IMR-90 (cell line): ENCODE measurements around the gene CLEC17A. TPM values are rescaled to one million over a fixed set of nuclear protein-coding genes. Genes with fewer than 3 reads are reported as not detected.
A peak's percentile ranks its signal among the peaks of the same experiment; 100 is the strongest.

Experiments
- ATAC-seq: fragments of 200-7000 bp; cut with Tn5 transposase; 2 replicates; pipeline ENCODE4 v1.9.1; 2020; ENCODE audit warnings: low read depth, mild to moderate bottlenecking, moderate library complexity
- BruUV-seq: library from RNA; stranded (reverse); fragments of 400-500 nt; replicated peaks from 2 replicates; lab custom pipeline; 2021; lab: Mats Ljungman, UMichigan
- CTCF ChIA-PET: fragments of 300-600 bp; formaldehyde crosslinking; extraction: SDS; loops from one replicate; lab custom pipeline; 2021; ENCODE audit warnings: antibody characterized with exemption; lab: Yijun Ruan, JAX
- POLR2A ChIA-PET: fragments of 300-600 bp; sonication (Branson Sonifier 250); formaldehyde crosslinking; loops from one replicate; lab custom pipeline; 2022; ENCODE audit warnings: antibody characterized with exemption; ENCODE audit not compliant: unreplicated experiment; lab: Charles Lee
- DNase-seq: peaks from one replicate; pipeline ENCODE4 v3.0.0; 2013
- H2AFZ ChIP-seq: replicated peaks from 2 replicates; pipeline ENCODE3; 2013; ENCODE audit warnings: low read length, mild to moderate bottlenecking; ENCODE audit not compliant: poor library complexity
- H2AK5ac ChIP-seq: 2 replicates; pipeline ENCODE4 v1.6.1; 2013; ENCODE audit warnings: low read depth, low read length, inconsistent platforms
- H2AK9ac ChIP-seq: replicated peaks from 2 replicates; pipeline ENCODE3; 2013; ENCODE audit warnings: mild to moderate bottlenecking, low read depth, low read length, moderate library complexity; ENCODE audit not compliant: poor library complexity
- H2BK120ac ChIP-seq: 2 replicates; pipeline ENCODE4 v1.6.1; 2013; ENCODE audit warnings: low read depth, low read length, inconsistent platforms
- H2BK15ac ChIP-seq: 3 replicates; pipeline ENCODE4 v1.6.1; 2013; ENCODE audit warnings: low read depth, low read length, inconsistent platforms
- H2BK20ac ChIP-seq: 2 replicates; pipeline ENCODE4 v1.6.1; 2013; ENCODE audit warnings: low read depth, mild to moderate bottlenecking, inconsistent platforms, low read length, moderate library complexity
- H2BK5ac ChIP-seq: 2 replicates; pipeline ENCODE4 v1.6.1; 2013; ENCODE audit warnings: mild to moderate bottlenecking, low read depth, low read length, inconsistent platforms; ENCODE audit not compliant: poor library complexity, severe bottlenecking
- H3K14ac ChIP-seq: replicated peaks from 2 replicates; pipeline ENCODE4 v1.6.1; 2013; ENCODE audit warnings: low read depth, low read length, inconsistent platforms
- H3K18ac ChIP-seq: 2 replicates; pipeline ENCODE4 v1.6.1; 2013; ENCODE audit warnings: low read depth, low read length, control low read depth
- H3K23ac ChIP-seq: 2 replicates; pipeline ENCODE4 v1.6.1; 2013; ENCODE audit warnings: low read depth, low read length, inconsistent platforms
- H3K27ac ChIP-seq: 2 replicates; pipeline ENCODE4 v1.5.1; 2013; ENCODE audit warnings: mild to moderate bottlenecking, control low read depth, low read length; ENCODE audit not compliant: insufficient read depth
- H3K27me3 ChIP-seq: 2 replicates; pipeline ENCODE4 v1.6.1; 2013; ENCODE audit warnings: low read length; ENCODE audit not compliant: control insufficient read depth, insufficient read depth
- H3K36me3 ChIP-seq: 2 replicates; pipeline ENCODE4 v1.6.1; 2013; ENCODE audit warnings: low read length, mixed read lengths; ENCODE audit not compliant: control insufficient read depth, insufficient read depth
- H3K4ac ChIP-seq: 2 replicates; pipeline ENCODE4 v1.6.1; 2013; ENCODE audit warnings: low read depth, low read length, inconsistent platforms
- H3K4me1 ChIP-seq: 2 replicates; pipeline ENCODE4 v1.6.1; 2013; ENCODE audit warnings: low read length, mixed read lengths; ENCODE audit not compliant: control insufficient read depth, insufficient read depth
- H3K4me2 ChIP-seq: 2 replicates; pipeline ENCODE4 v1.6.1; 2013; ENCODE audit warnings: low read depth, mild to moderate bottlenecking, control low read depth, low read length, moderate library complexity
- H3K4me3 ChIP-seq: 2 replicates; pipeline ENCODE4 v1.5.1; 2013; ENCODE audit warnings: low read depth, mild to moderate bottlenecking, control low read depth, low read length, moderate library complexity; ENCODE audit not compliant: insufficient read depth
- H3K56ac ChIP-seq: 2 replicates; pipeline ENCODE4 v1.6.1; 2013; ENCODE audit warnings: low read length, inconsistent platforms; ENCODE audit not compliant: insufficient read depth; ENCODE audit errors: extremely low read depth
- H3K79me1 ChIP-seq, 2 experiments: 2 replicates each; pipeline ENCODE4 v1.6.1; 2013; ENCODE audit warnings: low read length in 2 of 2, inconsistent platforms in 1 of 2, low read depth in 1 of 2
- H3K9ac ChIP-seq: 2 replicates; pipeline ENCODE4 v1.6.1; 2013; ENCODE audit warnings: low read depth, low read length, control low read depth
- H3K9me1 ChIP-seq: 2 replicates; pipeline ENCODE4 v1.6.1; 2013; ENCODE audit warnings: low read length, inconsistent platforms; ENCODE audit not compliant: insufficient read depth
- H3K9me3 ChIP-seq: 2 replicates; pipeline ENCODE4 v1.6.1; 2013; ENCODE audit warnings: low read length; ENCODE audit not compliant: control insufficient read depth, insufficient read depth
- H4K20me1 ChIP-seq: 2 replicates; pipeline ENCODE4 v1.6.1; 2013; ENCODE audit warnings: low read length, inconsistent platforms; ENCODE audit not compliant: insufficient read depth
- H4K5ac ChIP-seq: 2 replicates; pipeline ENCODE4 v1.6.1; 2013; ENCODE audit warnings: mild to moderate bottlenecking, low read depth, low read length, control low read depth
- H4K8ac ChIP-seq, 2 experiments: 2 replicates each; pipeline ENCODE4 v1.6.1; 2013; ENCODE audit warnings: low read depth in 2 of 2, low read length in 2 of 2, control low read depth in 1 of 2, inconsistent platforms in 1 of 2
- H4K91ac ChIP-seq: 2 replicates; pipeline ENCODE4 v1.6.1; 2013; ENCODE audit warnings: low read depth, low read length, inconsistent platforms; ENCODE audit not compliant: insufficient read depth
- CEBPB ChIP-seq: IDR thresholded peaks from 2 replicates; pipeline ENCODE4 v1.6.1; 2012; ENCODE audit warnings: low read depth, low read length, improper control_type of control experiment
- MXI1 ChIP-seq: IDR thresholded peaks from 2 replicates; pipeline ENCODE4 v1.6.1; 2012; ENCODE audit warnings: low read depth, mild to moderate bottlenecking, low read length, moderate library complexity, borderline replicate concordance
- RCOR1 ChIP-seq: IDR thresholded peaks from 2 replicates; pipeline ENCODE4 v1.6.1; 2012; ENCODE audit warnings: mild to moderate bottlenecking, low read length, improper control_type of control experiment; ENCODE audit not compliant: insufficient replicate concordance
- WGBS, 2 experiments: methylation state at CpG; one replicate each; pipeline versions ENCODE4 v1.1.5 to v1.1.7; 2013; ENCODE audit warnings: missing lambda C conversion rate in 2 of 2; ENCODE audit not compliant: insufficient read length in 1 of 2; ENCODE audit errors: extremely low coverage in 2 of 2; 5-methylcytosine and 5-hydroxymethylcytosine counted together
- dilution Hi-C: fragments of 300-500 bp; cut with HindIII; formaldehyde crosslinking; loops from one replicate; pipeline ENCODE4 v1.14.3; 2018; ENCODE audit warnings: low sequenced_read_pairs; ENCODE audit not compliant: unreplicated experiment
- in situ Hi-C: fragments of 300-500 bp; cut with MboI; formaldehyde crosslinking; loops from 3 replicates; pipeline ENCODE4 v1.14.3; 2019; ENCODE audit warnings: low sequenced_read_pairs, inconsistent platforms, mixed read lengths
- intact Hi-C: fragments of 100-400 bp; cut with micrococcal nuclease; formaldehyde crosslinking; loops from 2 replicates; pipeline ENCODE4 v1.10.0; 2022
- polyA plus RNA-seq, 3 experiments: library from polyadenylated mRNA; depleted of rRNA; stranded (reverse); fragments of >200 nt; gene quantifications; 2 replicates each; pipeline ENCODE4 v1.2.3, GENCODE V29; 2012; ENCODE audit warnings: low replicate concordance in 1 of 3
- total RNA-seq: library from RNA; depleted of rRNA; stranded (reverse); fragments of >200 nt; gene quantifications from 2 replicates; pipeline ENCODE4 v1.2.3, GENCODE V29; 2012
- TF ChIP-seq, protein P1 (sequence below): conservative IDR thresholded peaks from 2 replicates; pipeline ENCODE4 v1.5.1; 2012; ENCODE audit warnings: mild to moderate bottlenecking, low read depth, low read length, improper control_type of control experiment

CLEC17A gene
- total and polyA plus RNA-seq, 2 of the 4 experiments (the other 2 are of a cell fraction), result 0.05 TPM; not detected in 1

DNA sequence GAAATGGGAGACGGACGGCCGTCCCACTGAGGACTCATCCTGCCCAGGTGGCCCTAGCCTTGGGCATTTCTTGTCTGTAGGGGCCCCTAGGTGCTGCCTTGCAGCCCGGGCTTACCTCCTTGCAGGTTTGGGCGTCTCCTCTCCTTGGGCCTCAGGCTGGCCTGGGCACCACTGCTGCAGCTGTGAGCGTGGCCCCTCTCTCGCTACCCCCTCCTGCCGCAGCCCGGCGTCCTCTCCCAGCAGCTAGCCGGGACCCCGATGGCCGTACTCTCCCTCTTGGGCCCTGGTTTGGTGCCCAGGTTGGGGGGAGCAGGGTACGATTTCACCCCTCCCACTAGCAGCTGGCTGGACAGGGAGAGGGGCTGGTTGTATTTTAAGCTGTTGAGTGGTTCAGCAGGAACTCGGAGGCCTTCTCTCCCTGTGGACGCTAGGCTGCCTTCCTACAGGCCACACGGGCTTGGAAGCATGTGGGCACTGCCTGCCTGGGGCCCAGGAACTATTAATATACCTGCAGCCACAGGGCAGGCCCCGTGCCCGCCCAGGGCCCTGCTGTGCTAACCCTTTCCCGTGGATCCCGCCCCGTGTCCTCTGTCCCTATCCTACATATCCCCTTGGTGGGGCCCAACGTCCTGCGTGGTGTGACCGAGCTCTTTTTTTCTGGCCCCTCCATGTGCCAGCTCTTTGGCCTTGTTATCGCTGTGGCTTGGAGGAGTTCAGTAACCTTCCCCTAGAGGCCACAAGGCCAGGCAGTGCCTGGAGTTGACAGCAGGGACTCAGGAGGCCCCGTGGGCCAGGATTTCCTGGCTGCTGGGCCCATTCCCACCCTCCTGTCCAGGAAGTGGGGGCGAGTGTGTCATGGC, 22.7 kb upstream of the CLEC17A start:
- dilution Hi-C loops, result no loop called here
- Histone ChIP-seq H4K91ac (no peak overlapping the region), H3K56ac (no peak overlapping the region), H3K14ac (no peak overlapping the region), H3K9me3 (no peaks in the 10 kb centered on the region), H2AFZ (no peak overlapping the region), H3K27me3 (no peaks in the 10 kb centered on the region), H2AK5ac (no peak overlapping the region), H3K27ac (no peak overlapping the region), H2BK120ac (no peak overlapping the region), H2AK9ac (peak overlapping the region; percentile 5), H3K4me1 (peaks cover 8% of the 10 kb centered on the region; the same call in 1 of the 2 replicates), H3K79me1 (peaks cover 10 to 40% of the 10 kb centered on the region in 2 experiments), H4K8ac (no peak overlapping the region), H3K9ac (no peak overlapping the region), H2BK5ac (no peak overlapping the region), H3K23ac (no peak overlapping the region), H4K20me1 (peaks cover 10% of the 10 kb centered on the region), H3K4ac (no peak overlapping the region), H2BK15ac (no peak overlapping the region), H3K9me1 (peaks cover 7% of the 10 kb centered on the region), H3K4me2 (no peak overlapping the region), H3K36me3 (peaks cover 4% of the 10 kb centered on the region; the same call in 1 of the 2 replicates), H2BK20ac (no peak overlapping the region), H3K18ac (no peak overlapping the region), H4K5ac (no peak overlapping the region), H3K4me3 (no peak overlapping the region)
- TF ChIP-seq CEBPB (no peak), MXI1 (no peak), RCOR1 (no peak)
- TF ChIP-seq, protein P1, sequence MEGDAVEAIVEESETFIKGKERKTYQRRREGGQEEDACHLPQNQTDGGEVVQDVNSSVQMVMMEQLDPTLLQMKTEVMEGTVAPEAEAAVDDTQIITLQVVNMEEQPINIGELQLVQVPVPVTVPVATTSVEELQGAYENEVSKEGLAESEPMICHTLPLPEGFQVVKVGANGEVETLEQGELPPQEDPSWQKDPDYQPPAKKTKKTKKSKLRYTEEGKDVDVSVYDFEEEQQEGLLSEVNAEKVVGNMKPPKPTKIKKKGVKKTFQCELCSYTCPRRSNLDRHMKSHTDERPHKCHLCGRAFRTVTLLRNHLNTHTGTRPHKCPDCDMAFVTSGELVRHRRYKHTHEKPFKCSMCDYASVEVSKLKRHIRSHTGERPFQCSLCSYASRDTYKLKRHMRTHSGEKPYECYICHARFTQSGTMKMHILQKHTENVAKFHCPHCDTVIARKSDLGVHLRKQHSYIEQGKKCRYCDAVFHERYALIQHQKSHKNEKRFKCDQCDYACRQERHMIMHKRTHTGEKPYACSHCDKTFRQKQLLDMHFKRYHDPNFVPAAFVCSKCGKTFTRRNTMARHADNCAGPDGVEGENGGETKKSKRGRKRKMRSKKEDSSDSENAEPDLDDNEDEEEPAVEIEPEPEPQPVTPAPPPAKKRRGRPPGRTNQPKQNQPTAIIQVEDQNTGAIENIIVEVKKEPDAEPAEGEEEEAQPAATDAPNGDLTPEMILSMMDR, result no peak
- intact Hi-C loops, result no loop called here
- ChIA-PET CTCF (no interaction called here), POLR2A (no interaction called here)
- WGBS, 2 experiments, result 86% methylated on average over 5 of the region's 28 CpGs; no CpG with 5 or more reads in 1 of the 2 experiments
- no peak for DNase-seq
- BruUV-seq, result no TSS peak
- in situ Hi-C loops, result loop anchor here (25.0 kb wide), 1 partner anchor 877 kb away; the partner anchor contains the start of gene WIZ
- ATAC-seq, result no peak
